K562 (cell line): ENCODE results near the gene HSPB7. TPM values are rescaled to one million over a fixed set of nuclear protein-coding genes. Genes with fewer than 3 reads are reported as not detected.

Experiments used
- ARNT ChIP-seq, 2 experiments: fragments of 450-650 bp; IDR thresholded peaks; 2 replicates each; pipeline ENCODE4 v1.6.1; 2016; ENCODE audit warnings: mild to moderate bottlenecking in 1 of 2
- CTBP1 ChIP-seq: fragments of 450-650 bp; IDR thresholded peaks from 2 replicates; pipeline ENCODE4 v1.6.1; 2016; ENCODE audit warnings: borderline replicate concordance
- FOXA1 ChIP-seq: fragments of 450-650 bp; IDR thresholded peaks from 2 replicates; pipeline ENCODE4 v1.6.1; 2016; ENCODE audit warnings: mild to moderate bottlenecking, borderline replicate concordance
- FOXJ2 ChIP-seq: fragments of 200-800 bp; sonication (Bioruptor generic); IDR thresholded peaks from 2 replicates; pipeline ENCODE4 v1.6.1; 2016; ENCODE audit warnings: missing genetic modification characterization, missing compliant biosample characterization
- HDAC1 ChIP-seq, 2 experiments: fragments of 450-650 bp; IDR thresholded peaks; 2 replicates each; pipeline ENCODE4 v1.6.1; 2016 to 2017; ENCODE audit warnings: inconsistent platforms in 1 of 2, mild to moderate bottlenecking in 1 of 2, moderate library complexity in 1 of 2
- HNRNPK ChIP-seq: fragments of 200-400 bp; formaldehyde crosslinking; IDR thresholded peaks from one replicate; pipeline ENCODE4 v1.6.1; 2018; ENCODE audit warnings: mild to moderate bottlenecking, low read depth, low read length; ENCODE audit not compliant: poor library complexity, severe bottlenecking
- HSF4 ChIP-seq: fragments of 250-450 bp; sonication (Bioruptor Pico); IDR thresholded peaks from 2 replicates; pipeline ENCODE4 v2.1.2; 2022; ENCODE audit warnings: mild to moderate bottlenecking, moderate library complexity, borderline replicate concordance
- MEF2D ChIP-seq: conservative IDR thresholded peaks from 2 replicates; pipeline ENCODE4 v1.6.1; 2016; ENCODE audit warnings: low read depth, missing genetic modification characterization, missing compliant biosample characterization
- NCOA1 ChIP-seq: fragments of 450-650 bp; IDR thresholded peaks from 2 replicates; pipeline ENCODE4 v1.6.1; 2016; ENCODE audit warnings: low read depth
- NFE2 ChIP-seq: IDR thresholded peaks from 2 replicates; pipeline ENCODE4 v1.6.1; 2014; ENCODE audit warnings: antibody characterized with exemption, low read depth
- NR2C1 ChIP-seq, 2 experiments: fragments of 450-650 bp; IDR thresholded peaks; 2 replicates each; pipeline ENCODE4 v1.6.1; 2017; ENCODE audit warnings: mild to moderate bottlenecking in 2 of 2, antibody characterized with exemption in 1 of 2, inconsistent platforms in 1 of 2, missing compliant biosample characterization in 1 of 2, missing genetic modification characterization in 1 of 2
- PRMT5 ChIP-seq: sonication (generic); formaldehyde crosslinking; IDR thresholded peaks from 2 replicates; pipeline ENCODE4 v1.5.0; 2020; ENCODE audit warnings: missing genetic modification reagents
- PTBP1 ChIP-seq: fragments of 200-400 bp; formaldehyde crosslinking; IDR thresholded peaks from 2 replicates; pipeline ENCODE4 v1.6.1; 2017; ENCODE audit warnings: low read depth, low read length
- SMAD1 ChIP-seq: fragments of 150-350 bp; IDR thresholded peaks from 2 replicates; pipeline ENCODE4 v1.6.1; 2014; ENCODE audit warnings: low read length, low read depth; ENCODE audit not compliant: partially characterized antibody
- ZBTB17 ChIP-seq: fragments of 450-650 bp; formaldehyde crosslinking; IDR thresholded peaks from 2 replicates; pipeline ENCODE4 v1.4.0; 2020; ENCODE audit warnings: mild to moderate bottlenecking
- ZEB2 ChIP-seq: fragments of 450-650 bp; IDR thresholded peaks from 2 replicates; pipeline ENCODE4 v1.6.1; 2016
- ZNF282 ChIP-seq: sonication (generic); formaldehyde crosslinking; IDR thresholded peaks from 2 replicates; pipeline ENCODE4 v1.8.1; 2023; ENCODE audit warnings: missing genetic modification reagents
- ZNF316 ChIP-seq: fragments of 450-650 bp; IDR thresholded peaks from 2 replicates; pipeline ENCODE4 v1.6.1; 2016
- ZNF431 ChIP-seq: sonication (generic); formaldehyde crosslinking; IDR thresholded peaks from 2 replicates; pipeline ENCODE4 v1.8.0; 2022; ENCODE audit warnings: mild to moderate bottlenecking, missing genetic modification reagents
- polyA plus RNA-seq, 8 experiments: library from polyadenylated mRNA; depleted of rRNA in 4 of 8; stranded (reverse) in 5 of 8; unstranded in 3 of 8; fragments of >200 nt; fragmentation: Nextera tagmentation in 2 of 8; fragmentation: Illumina TruSeq in 1 of 8; extraction: Ambion mirVana in 2 of 8; extraction: Trizol in 1 of 8; gene quantifications; 2 replicates each; pipeline versions ENCODE4 v1.2.1 to v1.2.3, GENCODE V29; 2011 to 2014; ENCODE audit warnings: inconsistent platforms in 1 of 8, missing spikeins in 1 of 8
- total RNA-seq, 7 experiments: library from RNA; depleted of rRNA in 6 of 7; stranded (reverse); fragments of >200 nt in 6 of 7; fragmentation: Illumina TruSeq in 2 of 7; extraction: Trizol in 2 of 7; gene quantifications; 2 replicates each; pipeline versions ENCODE4 v1.2.1 to v1.2.3, GENCODE V29; 2011 to 2021; ENCODE audit warnings: low replicate concordance in 1 of 7
- TF ChIP-seq, protein P1 (sequence below): fragments of 150-350 bp; IDR thresholded peaks from 2 replicates; pipeline ENCODE4 v1.6.1; 2014; ENCODE audit warnings: low read depth, mild to moderate bottlenecking, low read length, borderline replicate concordance
- TF ChIP-seq, protein P2 (sequence below): fragments of 250-450 bp; sonication (Bioruptor Pico); IDR thresholded peaks from 2 replicates; pipeline ENCODE4 v1.5.0; 2021; ENCODE audit warnings: mild to moderate bottlenecking, borderline replicate concordance
- TF ChIP-seq, protein P3 (sequence below): fragments of 250-450 bp; sonication (Bioruptor Pico); IDR thresholded peaks from 2 replicates; pipeline ENCODE4 v1.4.0; 2020; ENCODE audit warnings: mild to moderate bottlenecking, moderate library complexity

The HSPB7 gene
- total and polyA plus RNA-seq, 9 of the 15 experiments (the other 6 are each of a cell fraction or from before 2014, with no cell fraction given) = 0.05 to 0.19 (median 0.07) TPM; not detected in 6

DNA sequence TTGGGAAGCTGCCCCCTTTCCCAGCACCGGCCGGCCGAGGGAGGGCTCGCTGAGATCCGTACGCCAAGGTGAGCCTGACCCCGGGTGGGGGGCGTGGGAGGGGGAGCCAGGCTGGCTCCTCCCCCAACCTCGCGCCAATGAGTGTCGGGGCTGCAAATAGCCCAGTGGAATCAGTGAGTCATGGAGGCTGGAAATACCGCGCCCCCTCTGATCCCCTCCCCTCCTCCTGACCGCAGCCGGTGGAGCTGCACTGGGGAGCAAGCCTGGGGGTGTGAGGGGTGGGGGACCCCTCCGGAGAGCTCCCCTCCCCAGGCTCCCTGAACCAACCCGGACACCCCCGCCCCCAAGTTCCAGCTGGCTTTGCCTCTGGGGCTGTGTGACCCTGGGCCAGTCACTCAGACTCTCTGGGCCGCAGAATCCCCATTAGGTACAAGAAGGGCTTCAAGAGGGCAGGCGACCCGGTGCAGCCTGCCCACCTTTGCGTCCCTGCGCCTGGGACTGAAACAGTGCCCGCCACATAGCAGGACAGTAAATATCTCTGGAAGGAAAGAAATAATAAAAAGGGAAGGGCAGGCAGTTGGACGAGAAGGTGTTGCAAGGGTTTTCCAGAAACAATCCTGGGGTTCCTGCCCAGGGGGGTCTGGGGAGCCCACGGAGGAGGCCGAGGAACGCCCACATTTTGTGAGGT lies 4.5 kb downstream of the HSPB7 start (continued):
- TF ChIP-seq, protein P1, sequence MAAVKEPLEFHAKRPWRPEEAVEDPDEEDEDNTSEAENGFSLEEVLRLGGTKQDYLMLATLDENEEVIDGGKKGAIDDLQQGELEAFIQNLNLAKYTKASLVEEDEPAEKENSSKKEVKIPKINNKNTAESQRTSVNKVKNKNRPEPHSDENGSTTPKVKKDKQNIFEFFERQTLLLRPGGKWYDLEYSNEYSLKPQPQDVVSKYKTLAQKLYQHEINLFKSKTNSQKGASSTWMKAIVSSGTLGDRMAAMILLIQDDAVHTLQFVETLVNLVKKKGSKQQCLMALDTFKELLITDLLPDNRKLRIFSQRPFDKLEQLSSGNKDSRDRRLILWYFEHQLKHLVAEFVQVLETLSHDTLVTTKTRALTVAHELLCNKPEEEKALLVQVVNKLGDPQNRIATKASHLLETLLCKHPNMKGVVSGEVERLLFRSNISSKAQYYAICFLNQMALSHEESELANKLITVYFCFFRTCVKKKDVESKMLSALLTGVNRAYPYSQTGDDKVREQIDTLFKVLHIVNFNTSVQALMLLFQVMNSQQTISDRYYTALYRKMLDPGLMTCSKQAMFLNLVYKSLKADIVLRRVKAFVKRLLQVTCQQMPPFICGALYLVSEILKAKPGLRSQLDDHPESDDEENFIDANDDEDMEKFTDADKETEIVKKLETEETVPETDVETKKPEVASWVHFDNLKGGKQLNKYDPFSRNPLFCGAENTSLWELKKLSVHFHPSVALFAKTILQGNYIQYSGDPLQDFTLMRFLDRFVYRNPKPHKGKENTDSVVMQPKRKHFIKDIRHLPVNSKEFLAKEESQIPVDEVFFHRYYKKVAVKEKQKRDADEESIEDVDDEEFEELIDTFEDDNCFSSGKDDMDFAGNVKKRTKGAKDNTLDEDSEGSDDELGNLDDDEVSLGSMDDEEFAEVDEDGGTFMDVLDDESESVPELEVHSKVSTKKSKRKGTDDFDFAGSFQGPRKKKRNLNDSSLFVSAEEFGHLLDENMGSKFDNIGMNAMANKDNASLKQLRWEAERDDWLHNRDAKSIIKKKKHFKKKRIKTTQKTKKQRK = no peak
- peak; percentile 19 for TF ChIP-seq MEF2D (tag)
- no peak for TF ChIP-seq ZNF316
- TF ChIP-seq ZNF282 = no peak
- TF ChIP-seq HDAC1 (IDR thresholded peaks at IDR 0.05) = peak; percentile 41 to 49; a peak in 1 of 4 replicates
- TF ChIP-seq NFE2 = peak; percentile 48; the same call in 1 of the 2 replicates
- no peak for TF ChIP-seq CTBP1
- TF ChIP-seq ZEB2 = no peak; the same call in 1 of the 2 replicates
- TF ChIP-seq HSF4 (CRISPR knock-in tag) = 0 out of 2 replicates have a peak, but pooled peaks have one; percentile 19
- TF ChIP-seq, protein P2, sequence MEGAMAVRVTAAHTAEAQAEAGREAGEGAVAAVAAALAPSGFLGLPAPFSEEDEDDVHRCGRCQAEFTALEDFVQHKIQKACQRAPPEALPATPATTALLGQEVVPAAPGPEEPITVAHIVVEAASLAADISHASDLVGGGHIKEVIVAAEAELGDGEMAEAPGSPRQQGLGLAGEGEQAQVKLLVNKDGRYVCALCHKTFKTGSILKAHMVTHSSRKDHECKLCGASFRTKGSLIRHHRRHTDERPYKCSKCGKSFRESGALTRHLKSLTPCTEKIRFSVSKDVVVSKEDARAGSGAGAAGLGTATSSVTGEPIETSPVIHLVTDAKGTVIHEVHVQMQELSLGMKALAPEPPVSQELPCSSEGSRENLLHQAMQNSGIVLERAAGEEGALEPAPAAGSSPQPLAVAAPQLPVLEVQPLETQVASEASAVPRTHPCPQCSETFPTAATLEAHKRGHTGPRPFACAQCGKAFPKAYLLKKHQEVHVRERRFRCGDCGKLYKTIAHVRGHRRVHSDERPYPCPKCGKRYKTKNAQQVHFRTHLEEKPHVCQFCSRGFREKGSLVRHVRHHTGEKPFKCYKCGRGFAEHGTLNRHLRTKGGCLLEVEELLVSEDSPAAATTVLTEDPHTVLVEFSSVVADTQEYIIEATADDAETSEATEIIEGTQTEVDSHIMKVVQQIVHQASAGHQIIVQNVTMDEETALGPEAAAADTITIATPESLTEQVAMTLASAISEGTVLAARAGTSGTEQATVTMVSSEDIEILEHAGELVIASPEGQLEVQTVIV = no peak
- TF ChIP-seq NR2C1 (IDR thresholded peaks at IDR 0.05) = 0 out of 2 replicates have a peak, but pooled peaks have one; percentile 48
- TF ChIP-seq NR2C1 (tag; IDR thresholded peaks at IDR 0.05) = peak; percentile 60; the same call in 1 of the 2 replicates
- TF ChIP-seq HNRNPK = no peak
- no peak for TF ChIP-seq FOXA1
- TF ChIP-seq NCOA1 = peak; percentile 36; the same call in 1 of the 2 replicates
- TF ChIP-seq ARNT (IDR thresholded peaks at IDR 0.05) = 0 out of 4 replicates have a peak, but pooled peaks of 1 of the 2 experiments have one; percentile 51
- peak; percentile 93; the same call in 1 of the 2 replicates for TF ChIP-seq PTBP1
- TF ChIP-seq PRMT5 (CRISPR knock-in tag) = no peak
- TF ChIP-seq ZNF431 (CRISPR knock-in tag) = no peak
- TF ChIP-seq ZBTB17 (CRISPR knock-in tag) = peak; percentile 58; the same call in 1 of the 2 replicates
- no peak for TF ChIP-seq FOXJ2 (tag)
- TF ChIP-seq, protein P3, sequence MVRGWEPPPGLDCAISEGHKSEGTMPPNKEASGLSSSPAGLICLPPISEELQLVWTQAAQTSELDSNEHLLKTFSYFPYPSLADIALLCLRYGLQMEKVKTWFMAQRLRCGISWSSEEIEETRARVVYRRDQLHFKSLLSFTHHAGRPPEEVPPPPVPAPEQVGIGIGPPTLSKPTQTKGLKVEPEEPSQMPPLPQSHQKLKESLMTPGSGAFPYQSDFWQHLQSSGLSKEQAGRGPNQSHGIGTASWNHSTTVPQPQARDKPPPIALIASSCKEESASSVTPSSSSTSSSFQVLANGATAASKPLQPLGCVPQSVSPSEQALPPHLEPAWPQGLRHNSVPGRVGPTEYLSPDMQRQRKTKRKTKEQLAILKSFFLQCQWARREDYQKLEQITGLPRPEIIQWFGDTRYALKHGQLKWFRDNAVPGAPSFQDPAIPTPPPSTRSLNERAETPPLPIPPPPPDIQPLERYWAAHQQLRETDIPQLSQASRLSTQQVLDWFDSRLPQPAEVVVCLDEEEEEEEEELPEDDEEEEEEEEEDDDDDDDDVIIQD (CRISPR knock-in tag) = no peak
- no peak for TF ChIP-seq SMAD1
